ENCODE results near the gene EFCAB11.

Gene EFCAB11

DNA sequence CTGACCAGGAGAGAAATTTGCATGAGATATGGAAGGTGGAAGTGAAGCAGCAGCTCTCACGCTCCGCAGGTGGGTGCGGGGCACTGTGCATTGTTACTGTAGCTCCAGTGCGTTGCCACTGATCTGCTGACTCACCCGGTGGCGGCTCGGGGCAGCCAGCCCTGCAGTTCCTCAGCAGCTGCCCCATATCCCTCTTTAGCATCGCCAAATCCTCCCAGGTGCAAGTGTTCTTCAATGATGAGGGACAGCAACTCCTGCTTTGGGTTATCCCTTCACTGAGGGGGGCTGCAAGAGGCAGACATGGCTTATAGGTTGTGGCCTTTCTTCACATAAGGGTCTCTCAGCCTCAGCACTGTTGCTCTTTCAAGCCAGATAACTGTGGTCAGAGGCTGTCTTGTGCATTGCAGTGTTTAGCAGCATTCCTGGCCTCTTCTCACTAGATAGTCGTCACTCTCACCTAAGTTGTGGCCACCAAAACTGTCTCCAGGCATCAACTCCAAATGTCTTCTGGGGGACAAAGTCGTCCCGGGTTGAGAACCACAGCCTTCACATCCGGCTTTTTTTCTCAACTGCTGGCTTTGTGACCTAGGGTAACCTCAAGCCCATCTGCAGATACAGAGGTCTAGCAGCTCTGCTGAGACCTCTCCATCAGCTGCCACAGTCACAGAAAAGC lies 180.8 kb downstream of the EFCAB11 start:
- Histone ChIP-seq H3K4me3 (ENCODE audit: low read depth in 1 of 2, low read length in 1 of 2) (peak overlapping the region; percentile 44), H3K4me1 (ENCODE audit: control insufficient read depth in 1 of 2, insufficient read depth in 1 of 2, low read depth in 1 of 2, low read length in 1 of 2) (peaks cover 47 to 61% of the 10 kb centered on the region in 2 experiments), H3K27me3 (no peaks in the 10 kb centered on the region), H3K27ac (peak overlapping the region; percentile 90), H3K36me3 (no peaks in the 10 kb centered on the region), H3K9me3 (no peaks in the 10 kb centered on the region)
- TF ChIP-seq CTCF (IDR thresholded peaks at IDR 0.05) = peak; percentile 36

- Histone ChIP-seq H3K4me1 (ENCODE audit: control insufficient read depth in 1 of 2, insufficient read depth in 1 of 2, low read depth in 1 of 2, low read length in 1 of 2) (peaks cover 47 to 61% of the 10 kb centered on the region in 2 experiments), H3K36me3 (no peaks in the 10 kb centered on the region), H3K9me3 (no peaks in the 10 kb centered on the region), H3K27ac (peak overlapping the region; percentile 90), H3K4me3 (ENCODE audit: low read depth in 1 of 2, low read length in 1 of 2) (peak overlapping the region; percentile 44), H3K27me3 (no peaks in the 10 kb centered on the region)
- no peak for TF ChIP-seq CTCF (IDR thresholded peaks at IDR 0.05)
These were observed 181.4 kb downstream of the EFCAB11 start for GRCh38 chr14:89773151-89773550.

GRCh38 chr14:89771251-89771650 lies 183.3 kb downstream of the EFCAB11 start:
- H3K27ac ChIP-seq = peak overlapping the region; percentile 90
- H3K4me3 ChIP-seq (ENCODE audit: low read depth in 1 of 2, low read length in 1 of 2) = no peak overlapping the region
- TF ChIP-seq CTCF (IDR thresholded peaks at IDR 0.05) = no peak
- H3K4me1 ChIP-seq (ENCODE audit: control insufficient read depth in 1 of 2, insufficient read depth in 1 of 2, low read depth in 1 of 2, low read length in 1 of 2) = peaks cover 63 to 71% of the 10 kb centered on the region in 2 experiments
- no peaks in the 10 kb centered on the region for H3K36me3 ChIP-seq
- H3K27me3 ChIP-seq = no peaks in the 10 kb centered on the region
- H3K9me3 ChIP-seq = no peaks in the 10 kb centered on the region

GRCh38 chr14:89767861-89768268 lies 186.7 kb downstream of the EFCAB11 start:
- TF ChIP-seq CTCF (IDR thresholded peaks at IDR 0.05) = peak; percentile 44
- no peaks in the 10 kb centered on the region for H3K9me3 ChIP-seq
- peaks cover 30 to 38% of the 10 kb centered on the region in 2 experiments for H3K4me1 ChIP-seq (ENCODE audit: control insufficient read depth in 1 of 2, insufficient read depth in 1 of 2, low read depth in 1 of 2, low read length in 1 of 2)
- no peaks in the 10 kb centered on the region for H3K27me3 ChIP-seq
- no peaks in the 10 kb centered on the region for H3K36me3 ChIP-seq
- no peak overlapping the region for H3K4me3 ChIP-seq (ENCODE audit: low read depth in 1 of 2, low read length in 1 of 2)
- H3K27ac ChIP-seq = peak overlapping the region; percentile 72

DNA sequence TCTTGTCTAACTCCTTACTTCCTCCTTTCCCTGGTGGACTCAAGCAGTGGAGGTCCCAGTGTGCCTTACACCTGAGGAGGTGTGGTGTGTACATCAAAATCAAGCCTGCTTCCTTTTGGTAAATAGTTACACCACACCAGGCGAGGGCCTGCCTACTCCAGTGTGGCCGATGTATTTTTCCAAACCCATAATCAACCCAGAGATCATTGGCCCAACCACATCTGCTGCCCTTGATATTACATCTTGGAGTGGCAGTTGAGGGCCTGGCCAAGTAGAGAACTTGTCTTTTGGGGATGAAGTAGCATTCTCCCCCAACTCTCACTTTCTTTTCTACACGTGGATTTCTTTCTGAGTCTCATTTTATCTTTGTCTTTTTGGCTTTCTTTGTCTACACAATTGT lies 187.4 kb downstream of the EFCAB11 start:
- TF ChIP-seq CTCF (IDR thresholded peaks at IDR 0.05) = no peak
- H3K9me3 ChIP-seq = no peaks in the 10 kb centered on the region
- no peaks in the 10 kb centered on the region for H3K36me3 ChIP-seq
- H3K4me3 ChIP-seq (ENCODE audit: low read depth in 1 of 2, low read length in 1 of 2) = no peak overlapping the region
- H3K4me1 ChIP-seq (ENCODE audit: control insufficient read depth in 1 of 2, insufficient read depth in 1 of 2, low read depth in 1 of 2, low read length in 1 of 2) = peaks cover 28 to 36% of the 10 kb centered on the region in 2 experiments
- peak overlapping the region; percentile 72 for H3K27ac ChIP-seq
- no peaks in the 10 kb centered on the region for H3K27me3 ChIP-seq

Measured in neutrophil (primary cell).